SK-N-SH (cell line): ENCODE measurements around the gene EXOC6.

Source experiments
- EP300 ChIP-seq, 2 experiments: IDR thresholded peaks; 2 replicates each; pipeline versions ENCODE4 v1.4.0 to v1.6.1; 2012; ENCODE audit warnings: borderline replicate concordance in 1 of 2, low read depth in 1 of 2, low read length in 1 of 2
- MXI1 ChIP-seq: IDR thresholded peaks from 2 replicates; pipeline ENCODE4 v1.6.1; 2012; ENCODE audit warnings: mild to moderate bottlenecking, low read depth, low read length, improper control_type of control experiment
- TCF12 ChIP-seq: IDR thresholded peaks from 2 replicates; pipeline ENCODE4 v1.4.0; 2012
- YY1 ChIP-seq: IDR thresholded peaks from 2 replicates; pipeline ENCODE4 v1.4.0; 2012; ENCODE audit warnings: low read depth, mild to moderate bottlenecking
- TF ChIP-seq, protein P1 (sequence below): fragments of 200-600 bp; sonication (generic); IDR thresholded peaks from 2 replicates; pipeline ENCODE4 v1.6.1; 2017; ENCODE audit warnings: antibody characterized with exemption, mild to moderate bottlenecking, moderate library complexity
- TF ChIP-seq, protein P2 (sequence below): IDR thresholded peaks from 2 replicates; pipeline ENCODE4; 2012

DNA sequence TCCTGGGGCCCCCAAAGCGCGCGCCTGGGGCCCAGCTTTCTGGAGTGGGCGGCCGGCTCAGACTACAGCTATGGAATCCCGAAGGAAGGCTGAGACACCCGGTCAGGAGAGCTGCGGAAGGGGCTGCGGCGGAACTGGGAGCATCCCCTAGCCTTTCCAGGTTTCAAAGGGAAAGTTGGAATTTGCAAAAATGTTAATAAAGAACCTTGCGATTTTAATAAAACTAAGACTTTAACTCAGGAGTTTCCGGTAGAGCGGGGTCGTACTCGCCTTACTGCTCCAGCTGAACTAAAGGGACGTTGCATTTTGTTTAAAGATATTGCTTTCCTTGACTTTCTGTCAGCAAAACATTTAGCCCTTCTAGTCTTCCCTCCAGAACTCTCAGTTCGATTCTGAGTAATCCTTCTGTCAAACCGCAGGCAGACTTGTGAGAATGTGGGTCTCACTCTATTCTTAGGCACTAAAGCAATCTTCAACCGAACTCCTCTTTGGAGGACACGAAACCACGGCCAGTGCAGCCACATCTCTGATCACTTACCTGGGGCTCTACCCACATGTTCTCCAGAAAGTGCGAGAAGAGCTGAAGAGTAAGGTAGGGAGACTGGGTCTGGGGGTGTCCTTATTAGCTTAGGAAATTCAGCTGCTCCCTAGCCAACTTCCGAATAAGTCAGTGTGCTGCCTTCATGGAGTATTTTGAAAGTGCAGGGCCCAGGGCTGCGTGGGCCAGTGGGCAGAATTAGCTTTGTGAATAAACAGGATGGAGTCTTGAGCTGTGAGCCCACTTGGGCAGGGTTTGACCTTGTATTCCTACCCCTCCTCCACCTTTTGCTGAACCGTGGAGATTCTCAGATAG is 227.3 kb downstream of the EXOC6 start:
- TF ChIP-seq EP300 (IDR thresholded peaks at IDR 0.05; ENCODE audit: borderline replicate concordance in 1 of 2, low read depth in 1 of 2, low read length in 1 of 2) (no peak), TCF12 (no peak), MXI1 (no peak), YY1 (no peak)
- TF ChIP-seq, protein P1, sequence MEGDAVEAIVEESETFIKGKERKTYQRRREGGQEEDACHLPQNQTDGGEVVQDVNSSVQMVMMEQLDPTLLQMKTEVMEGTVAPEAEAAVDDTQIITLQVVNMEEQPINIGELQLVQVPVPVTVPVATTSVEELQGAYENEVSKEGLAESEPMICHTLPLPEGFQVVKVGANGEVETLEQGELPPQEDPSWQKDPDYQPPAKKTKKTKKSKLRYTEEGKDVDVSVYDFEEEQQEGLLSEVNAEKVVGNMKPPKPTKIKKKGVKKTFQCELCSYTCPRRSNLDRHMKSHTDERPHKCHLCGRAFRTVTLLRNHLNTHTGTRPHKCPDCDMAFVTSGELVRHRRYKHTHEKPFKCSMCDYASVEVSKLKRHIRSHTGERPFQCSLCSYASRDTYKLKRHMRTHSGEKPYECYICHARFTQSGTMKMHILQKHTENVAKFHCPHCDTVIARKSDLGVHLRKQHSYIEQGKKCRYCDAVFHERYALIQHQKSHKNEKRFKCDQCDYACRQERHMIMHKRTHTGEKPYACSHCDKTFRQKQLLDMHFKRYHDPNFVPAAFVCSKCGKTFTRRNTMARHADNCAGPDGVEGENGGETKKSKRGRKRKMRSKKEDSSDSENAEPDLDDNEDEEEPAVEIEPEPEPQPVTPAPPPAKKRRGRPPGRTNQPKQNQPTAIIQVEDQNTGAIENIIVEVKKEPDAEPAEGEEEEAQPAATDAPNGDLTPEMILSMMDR = no peak
- TF ChIP-seq, protein P2, sequence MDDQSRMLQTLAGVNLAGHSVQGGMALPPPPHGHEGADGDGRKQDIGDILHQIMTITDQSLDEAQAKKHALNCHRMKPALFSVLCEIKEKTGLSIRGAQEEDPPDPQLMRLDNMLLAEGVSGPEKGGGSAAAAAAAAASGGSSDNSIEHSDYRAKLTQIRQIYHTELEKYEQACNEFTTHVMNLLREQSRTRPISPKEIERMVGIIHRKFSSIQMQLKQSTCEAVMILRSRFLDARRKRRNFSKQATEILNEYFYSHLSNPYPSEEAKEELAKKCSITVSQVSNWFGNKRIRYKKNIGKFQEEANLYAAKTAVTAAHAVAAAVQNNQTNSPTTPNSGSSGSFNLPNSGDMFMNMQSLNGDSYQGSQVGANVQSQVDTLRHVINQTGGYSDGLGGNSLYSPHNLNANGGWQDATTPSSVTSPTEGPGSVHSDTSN = no peak
